Measurements from ENCODE around the gene RAB3IP.
"Not testable (repeated sequence)": the region's sequence is repeated elsewhere in the genome, so short reads cannot be mapped to it uniquely, and the experiment has no call there.

Gene RAB3IP

DNA sequence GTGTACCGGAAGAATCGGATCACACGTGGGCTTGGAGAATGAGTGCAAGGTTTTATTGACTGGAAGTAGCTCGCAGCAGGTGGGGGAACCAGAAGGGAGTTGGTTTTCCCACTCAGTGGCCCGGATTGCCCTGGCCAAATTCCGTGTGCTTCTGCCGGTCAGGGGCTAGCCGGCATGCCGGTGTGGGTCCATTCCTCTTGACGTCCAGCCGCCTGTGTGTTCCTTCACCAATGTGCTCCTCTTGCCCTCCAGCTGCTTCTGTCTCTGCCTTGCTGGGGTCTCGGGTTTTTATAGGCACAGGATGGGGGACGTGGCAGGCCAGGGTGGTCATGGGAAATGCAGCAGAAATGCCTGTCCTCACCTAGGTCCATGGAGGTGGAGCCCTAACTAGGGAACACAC lies 97.4 kb downstream of the RAB3IP start:
- DNase-seq = no peak

GRCh38 chr12:69837191-69837590 lies 98.5 kb downstream of the RAB3IP start:
- no peak for DNase-seq

GRCh38 chr12:69837657-69838415 lies 99.2 kb downstream of the RAB3IP start:
- DNase-seq = no peak

- no peak for DNase-seq
These were observed 102.1 kb downstream of the RAB3IP start for GRCh38 chr12:69840727-69841126.

DNA sequence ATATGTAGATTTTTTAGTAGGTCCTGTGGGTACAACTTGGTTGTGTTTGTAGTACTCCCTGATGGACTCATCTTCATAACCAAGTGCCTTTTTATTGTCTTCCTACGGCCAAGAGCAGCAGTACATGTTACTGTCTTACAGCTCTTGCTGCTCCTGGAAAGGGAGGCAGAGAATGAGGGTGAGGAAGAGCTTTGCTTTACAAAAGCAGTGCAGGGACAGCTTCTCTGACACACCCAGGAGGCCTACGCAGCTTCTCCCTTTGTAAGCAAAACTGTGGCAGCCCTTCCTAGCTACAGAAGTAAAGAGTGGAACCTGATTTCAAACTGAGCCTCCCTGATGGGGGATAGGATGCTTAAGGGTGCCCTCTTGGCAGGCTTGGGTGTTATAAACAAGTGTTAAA lies 104.9 kb downstream of the RAB3IP start:
- DNase-seq = no peak

- no peak for DNase-seq
These were observed 105.8 kb downstream of the RAB3IP start for GRCh38 chr12:69844416-69844815.

DNA sequence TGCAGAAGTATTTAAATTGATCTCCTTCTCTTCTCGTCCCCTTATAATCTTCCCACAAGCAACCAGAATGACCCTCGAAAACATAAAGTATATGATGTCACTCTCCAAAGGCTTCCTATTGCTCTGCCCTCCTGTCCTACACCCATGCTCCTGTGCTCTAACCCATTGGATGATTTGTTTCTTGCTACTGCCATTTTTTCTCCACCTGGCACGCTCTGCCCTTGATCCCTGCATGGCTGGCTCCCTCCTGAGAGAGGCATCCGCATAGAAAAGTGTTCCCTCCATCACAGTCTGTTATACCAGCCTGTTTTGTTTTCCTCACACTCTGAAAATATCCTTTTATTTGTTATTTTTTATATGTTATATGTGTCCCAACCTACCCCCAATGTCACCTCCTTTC lies 106.2 kb downstream of the RAB3IP start:
- DNase-seq = no peak

DNA sequence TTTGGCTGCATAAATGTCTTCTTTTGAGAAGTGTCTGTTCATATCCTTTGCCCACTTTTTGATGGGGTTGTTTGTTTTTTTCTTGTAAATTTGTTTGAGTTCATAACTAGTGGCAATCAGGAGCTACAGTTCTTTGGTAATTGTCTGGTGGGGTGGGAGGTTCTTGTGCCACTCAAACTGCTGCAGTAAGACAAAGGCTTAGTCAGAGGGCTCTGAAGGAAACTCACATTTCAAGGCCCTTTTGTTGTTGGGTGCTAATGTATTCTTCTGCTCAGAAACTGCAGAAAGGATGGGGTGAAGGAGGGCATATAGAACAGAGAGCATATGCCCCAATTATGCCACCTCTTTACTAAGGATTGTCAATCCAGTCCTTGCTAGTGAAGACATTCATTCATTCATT lies 108.3 kb downstream of the RAB3IP start:
- DNase-seq = no peak

DNA sequence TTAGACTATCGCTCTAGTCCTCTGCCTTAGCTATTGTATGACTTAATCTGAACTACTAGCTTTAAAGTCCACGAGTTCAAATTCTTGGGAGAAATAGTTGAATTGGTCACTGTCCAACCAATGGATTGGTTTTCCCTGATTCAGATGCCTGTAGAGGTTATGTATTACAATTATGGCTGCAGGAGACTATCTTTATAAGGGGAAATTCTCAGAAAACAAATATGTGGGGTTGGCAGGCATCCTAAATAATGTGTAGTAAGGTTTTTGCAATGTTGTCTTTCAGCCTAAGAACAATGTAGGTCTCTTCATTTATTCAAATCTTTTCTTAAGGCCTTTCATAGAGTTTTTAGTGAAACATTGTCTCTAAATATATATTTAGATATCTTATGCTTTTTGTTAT lies 113.3 kb downstream of the RAB3IP start:
- DNase-seq = no peak

DNA sequence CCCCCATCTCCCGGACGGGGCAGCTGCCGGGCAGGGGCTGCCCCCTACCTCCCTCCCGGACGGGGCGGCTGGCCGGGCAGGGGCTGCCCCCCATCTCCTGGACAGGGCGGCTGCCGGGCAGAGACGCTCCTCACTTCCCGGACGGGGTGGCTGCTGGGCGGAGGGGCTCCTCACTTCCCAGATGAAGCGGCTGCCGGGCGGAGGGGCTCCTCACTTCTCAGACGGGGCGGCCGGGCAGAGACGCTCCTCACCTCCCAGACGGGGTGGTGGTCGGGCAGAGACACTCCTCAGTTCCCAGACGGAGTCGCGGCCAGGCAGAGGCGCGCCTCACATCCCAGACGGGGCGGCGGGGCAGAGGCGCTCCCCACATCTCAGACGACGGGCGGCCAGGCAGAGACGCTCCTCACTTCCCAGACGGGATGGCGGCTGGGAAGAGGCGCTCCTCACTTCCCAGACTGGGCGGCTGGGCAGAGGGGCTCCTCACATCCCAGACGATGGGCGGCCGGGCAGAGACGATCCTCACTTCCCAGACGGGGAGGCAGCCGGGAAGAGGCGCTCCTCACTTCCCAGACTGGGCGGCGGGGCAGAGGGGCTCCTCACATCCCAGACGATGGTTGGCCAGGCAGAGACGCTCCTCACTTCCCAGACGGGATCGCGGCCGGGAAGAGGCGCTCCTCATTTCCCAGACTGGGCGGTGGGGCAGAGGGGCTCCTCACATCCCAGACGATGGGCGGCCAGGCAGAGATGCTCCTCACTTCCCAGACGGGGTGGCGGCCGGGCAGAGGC lies 114.7 kb downstream of the RAB3IP start:
- DNase-seq = not testable (repeated sequence)

- DNase-seq = no peak
These were observed 128.0 kb downstream of the RAB3IP start for GRCh38 chr12:69866698-69867097.

DNA sequence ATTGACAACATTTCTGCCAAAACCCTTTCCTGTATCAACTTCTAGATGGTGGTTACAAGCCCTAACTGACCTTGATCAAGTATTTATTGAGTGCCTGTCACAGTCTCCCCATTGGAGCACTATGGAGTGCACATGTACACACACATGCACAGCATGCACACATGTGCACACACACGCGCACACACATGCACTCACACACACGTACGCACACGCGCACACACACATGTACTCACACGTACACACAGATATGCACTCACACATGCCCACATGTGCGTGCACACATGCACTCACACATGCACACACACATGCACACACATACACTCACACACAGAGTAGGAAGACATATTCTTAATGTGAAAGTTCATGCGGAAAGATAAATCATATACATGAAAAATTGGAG lies 130.0 kb downstream of the RAB3IP start:
- DNase-seq = no peak

- no peak for DNase-seq
These were observed 134.1 kb downstream of the RAB3IP start for GRCh38 chr12:69872804-69873203.

All from stimulated activated CD4-positive, alpha-beta T cell treated with anti-CD3 and anti-CD28 coated beads, Interleukin-4, amount 100 ng/mL, for 1 hour (primary cell).